ENCODE data around the gene AGPAT4. TPM values are rescaled to one million over a fixed set of nuclear protein-coding genes. Genes with fewer than 3 reads are reported as not detected.

The AGPAT4 gene
- total RNA-seq, 2 donors from 2014 or later = 61.0 to 61.1 TPM

- no peak overlapping the region for H3K27ac Mint-ChIP-seq
- TF ChIP-seq CTCF (conservative IDR thresholded peaks at IDR 0.05) = no peak
- 92 to 96% methylated on average over 2 of the region's 2 CpGs for WGBS, 2 experiments (ENCODE audit: insufficient coverage in 1 of 2, insufficient read length in 1 of 2)
These were observed 27.1 kb downstream of the AGPAT4 start for GRCh38 chr6:161246725-161247124.

GRCh38 chr6:161245363-161245762 lies 28.5 kb downstream of the AGPAT4 start:
- Histone ChIP-seq H3K27me3 (ENCODE audit: control insufficient read depth, insufficient read depth, low read length, poor library complexity, severe bottlenecking) (no peaks in the 10 kb centered on the region), H3K9me3 (ENCODE audit: control insufficient read depth, low read length) (peaks cover 9% of the 10 kb centered on the region), H3K4me1 (ENCODE audit: control insufficient read depth, insufficient read depth, low read length) (peaks cover 6% of the 10 kb centered on the region), H3K36me3 (ENCODE audit: control insufficient read depth, insufficient read depth, low read length) (peaks cover 17% of the 10 kb centered on the region), H3K27ac (ENCODE audit: low read depth, low read length) (no peak overlapping the region), H3K4me3 (ENCODE audit: low read length) (no peak overlapping the region), H3K9ac (ENCODE audit: extremely low read depth, low read length, poor library complexity, severe bottlenecking) (no peak overlapping the region)
- no peaks in the 10 kb centered on the region for H3K27me3 Mint-ChIP-seq (ENCODE audit: insufficient read depth)
- H3K4me1 Mint-ChIP-seq = peaks cover 30% of the 10 kb centered on the region
- no peak for DNase-seq
- H3K9me3 Mint-ChIP-seq = peaks cover 12% of the 10 kb centered on the region
- 93% methylated on average over 3 to 6 of the region's 6 CpGs for WGBS, 2 experiments (ENCODE audit: insufficient coverage in 1 of 2, insufficient read length in 1 of 2)
- no peak overlapping the region for H3K4me3 Mint-ChIP-seq
- no peak overlapping the region for H3K27ac Mint-ChIP-seq
- H3K36me3 Mint-ChIP-seq (ENCODE audit: low read depth) = peaks cover 47% of the 10 kb centered on the region
- TF ChIP-seq CTCF (conservative IDR thresholded peaks at IDR 0.05) = no peak

More at GRCh38 chr6:161246725-161247124, 27.1 kb downstream of the AGPAT4 start:
- Histone ChIP-seq H3K9ac (ENCODE audit: extremely low read depth, low read length, poor library complexity, severe bottlenecking) (no peak overlapping the region), H3K9me3 (ENCODE audit: control insufficient read depth, low read length) (peaks cover 9% of the 10 kb centered on the region), H3K4me3 (ENCODE audit: low read length) (no peak overlapping the region), H3K27me3 (ENCODE audit: control insufficient read depth, insufficient read depth, low read length, poor library complexity, severe bottlenecking) (no peaks in the 10 kb centered on the region), H3K4me1 (ENCODE audit: control insufficient read depth, insufficient read depth, low read length) (peaks cover 6% of the 10 kb centered on the region), H3K27ac (ENCODE audit: low read depth, low read length) (no peak overlapping the region), H3K36me3 (ENCODE audit: control insufficient read depth, insufficient read depth, low read length) (peaks cover 18% of the 10 kb centered on the region)
- H3K36me3 Mint-ChIP-seq (ENCODE audit: low read depth) = peaks cover 52% of the 10 kb centered on the region
- H3K9me3 Mint-ChIP-seq = peaks cover 12% of the 10 kb centered on the region
- H3K27me3 Mint-ChIP-seq (ENCODE audit: insufficient read depth) = no peaks in the 10 kb centered on the region
- DNase-seq = no peak
- H3K4me3 Mint-ChIP-seq = no peak overlapping the region
- peaks cover 34% of the 10 kb centered on the region for H3K4me1 Mint-ChIP-seq

- WGBS, 2 experiments (ENCODE audit: insufficient coverage in 1 of 2, insufficient read length in 1 of 2) = 95 to 99% methylated on average over 4 to 7 of the region's 7 CpGs
- Mint-ChIP-seq H3K4me3 (no peak overlapping the region), H3K4me1 (peaks cover 32% of the 10 kb centered on the region), H3K36me3 (ENCODE audit: low read depth) (peaks cover 43% of the 10 kb centered on the region), H3K9me3 (peaks cover 8% of the 10 kb centered on the region), H3K27ac (peak overlapping the region; percentile 61), H3K27me3 (ENCODE audit: insufficient read depth) (no peaks in the 10 kb centered on the region)
- peaks cover 5% of the 10 kb centered on the region for H3K9me3 ChIP-seq (ENCODE audit: control insufficient read depth, low read length)
- H3K27me3 ChIP-seq (ENCODE audit: control insufficient read depth, insufficient read depth, low read length, poor library complexity, severe bottlenecking) = no peaks in the 10 kb centered on the region
- peaks cover 6% of the 10 kb centered on the region for H3K4me1 ChIP-seq (ENCODE audit: control insufficient read depth, insufficient read depth, low read length)
- no peak for DNase-seq
- no peak overlapping the region for H3K9ac ChIP-seq (ENCODE audit: extremely low read depth, low read length, poor library complexity, severe bottlenecking)
- no peak for TF ChIP-seq CTCF (conservative IDR thresholded peaks at IDR 0.05)
- H3K4me3 ChIP-seq (ENCODE audit: low read length) = no peak overlapping the region
- H3K27ac ChIP-seq (ENCODE audit: low read depth, low read length) = no peak overlapping the region
- peaks cover 14% of the 10 kb centered on the region for H3K36me3 ChIP-seq (ENCODE audit: control insufficient read depth, insufficient read depth, low read length)
These were observed 29.1 kb downstream of the AGPAT4 start for GRCh38 chr6:161244725-161245124.
